ENCODE measurements around the gene CCL25. TPM values are rescaled to one million over a fixed set of nuclear protein-coding genes. Genes with fewer than 3 reads are reported as not detected.

CCL25 gene
- total and polyA plus RNA-seq, 2 of the 4 experiments (the other 2 are of a cell fraction): not detected

DNA sequence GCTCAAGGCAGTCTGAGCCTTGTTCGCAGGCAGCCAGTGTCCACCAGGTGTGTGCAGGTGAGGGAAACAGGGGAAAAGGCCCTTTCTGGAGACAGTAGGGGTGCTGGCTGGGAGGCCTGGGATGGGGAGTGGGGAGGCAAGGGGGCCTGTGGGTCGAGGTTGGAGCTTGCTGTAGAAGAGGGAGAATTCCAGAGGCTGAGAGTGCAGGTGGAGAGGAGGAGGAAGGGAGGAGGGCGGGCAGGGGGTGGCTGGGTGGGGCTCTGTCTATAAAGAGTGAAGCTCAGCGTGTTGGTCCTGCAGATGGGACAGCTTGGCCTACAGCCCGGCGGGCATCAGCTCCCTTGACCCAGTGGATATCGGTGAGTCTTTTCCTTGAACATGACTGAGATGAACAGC, at the start of gene CCL25 (continued):
- no peak for TF ChIP-seq RCOR1 (IDR thresholded peaks at IDR 0.05; ENCODE audit: insufficient replicate concordance, low read length)

DNA sequence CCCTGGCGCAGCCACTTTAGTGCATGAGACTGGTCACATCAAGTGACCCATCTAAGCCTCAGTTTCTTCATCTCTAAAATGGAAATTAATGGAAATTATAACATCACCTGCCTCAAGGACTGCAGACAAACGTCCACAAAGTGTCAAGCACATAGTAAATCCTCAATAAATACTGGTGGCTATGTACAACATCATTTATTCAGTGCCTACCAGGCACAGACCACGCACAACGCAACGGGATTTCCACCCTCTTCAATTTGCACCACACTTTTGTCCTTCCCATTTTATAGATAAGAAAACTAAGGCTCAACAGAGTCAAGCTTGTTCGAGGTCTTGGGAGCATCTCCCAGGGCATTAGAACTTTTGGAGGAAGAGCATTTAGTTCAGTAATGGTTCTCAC, 48.6 kb upstream of the CCL25 start:
- peak overlapping the region; percentile 34 for H3K27ac ChIP-seq (ENCODE audit: insufficient read depth, low read length)
- POLR2A ChIA-PET (ENCODE audit: unreplicated experiment): interaction anchor here (0.6 to 0.7 kb wide), 2 partner anchors 10 to 298 kb away, joined by 3 to 4 read pairs; no protein-coding TSS in a partner anchor
- in situ Hi-C loops (cut with MboI; ENCODE audit: low sequenced_read_pairs): no loop called here

More for the DNA sequence above, 48.6 kb upstream of the CCL25 start:
- Histone ChIP-seq H3K79me1 (ENCODE audit: low read depth in 1 of 2, low read length in 2 of 2) (peaks cover 12 to 64% of the 10 kb centered on the region in 2 experiments), H3K9ac (ENCODE audit: low read depth, low read length) (peak overlapping the region; percentile 60), H2BK15ac (ENCODE audit: low read depth, low read length) (no peak overlapping the region), H2AK9ac (replicated peaks; ENCODE audit: low read depth, low read length, poor library complexity) (no peak overlapping the region), H3K4me1 (ENCODE audit: control insufficient read depth, insufficient read depth, low read length) (peaks cover 12% of the 10 kb centered on the region), H4K5ac (ENCODE audit: low read depth, low read length) (no peak overlapping the region), H2BK20ac (ENCODE audit: low read depth, low read length) (no peak overlapping the region), H2BK120ac (ENCODE audit: low read depth, low read length) (no peak overlapping the region), H4K8ac (ENCODE audit: low read depth in 2 of 2, low read length in 2 of 2) (no peak overlapping the region), H2BK5ac (ENCODE audit: low read depth, low read length, poor library complexity, severe bottlenecking) (no peak overlapping the region), H4K20me1 (ENCODE audit: insufficient read depth, low read length) (peaks cover 57% of the 10 kb centered on the region), H3K27me3 (ENCODE audit: control insufficient read depth, insufficient read depth, low read length) (no peaks in the 10 kb centered on the region), H2AFZ (replicated peaks; ENCODE audit: low read length, poor library complexity) (no peak overlapping the region), H3K9me1 (ENCODE audit: insufficient read depth, low read length) (peaks cover 12% of the 10 kb centered on the region), H3K56ac (ENCODE audit: extremely low read depth, insufficient read depth, low read length) (no peak overlapping the region), H3K18ac (ENCODE audit: low read depth, low read length) (no peak overlapping the region), H2AK5ac (ENCODE audit: low read depth, low read length) (no peak overlapping the region), H3K4me2 (ENCODE audit: low read depth, low read length) (peak overlapping the region; percentile 97), H3K36me3 (ENCODE audit: control insufficient read depth, insufficient read depth, low read length) (peaks cover 11% of the 10 kb centered on the region), H3K4me3 (ENCODE audit: insufficient read depth, low read depth, low read length) (peak overlapping the region; percentile 99), H3K14ac (replicated peaks; ENCODE audit: low read depth, low read length) (no peak overlapping the region), H4K91ac (ENCODE audit: insufficient read depth, low read depth, low read length) (no peak overlapping the region), H3K4ac (ENCODE audit: low read depth, low read length) (no peak overlapping the region), H3K9me3 (ENCODE audit: control insufficient read depth, insufficient read depth, low read length) (no peaks in the 10 kb centered on the region), H3K23ac (ENCODE audit: low read depth, low read length) (peak overlapping the region; percentile 88)
- dilution Hi-C loops (cut with HindIII; ENCODE audit: low sequenced_read_pairs, unreplicated experiment) (no loop called here), intact Hi-C loops (cut with micrococcal nuclease) (loop anchor here (10.0 kb wide), 1 partner anchor 251 kb away; no protein-coding TSS in a partner anchor)
- CTCF ChIA-PET: no interaction called here
- DNase-seq (no peak), ATAC-seq (ENCODE audit: low read depth) (no peak)
- TF ChIP-seq RCOR1 (IDR thresholded peaks at IDR 0.05; ENCODE audit: insufficient replicate concordance, low read length) (peak; percentile 7), MAFK (IDR thresholded peaks at IDR 0.05; ENCODE audit: low read depth, low read length) (no peak)
- 100% methylated on average over 2 of the region's 6 CpGs; no CpG with 5 or more reads in 1 of the 2 experiments for WGBS, 2 experiments (ENCODE audit: extremely low coverage in 2 of 2, insufficient read length in 1 of 2)
- TSS peak; percentile 54 for BruUV-seq (replicated peaks)
